ENCODE results near the gene SGPL1.

The SGPL1 gene

GRCh38 chr10:70921285-70921684, 105.5 kb downstream of the SGPL1 start:
- no peak for DNase-seq (ENCODE audit: low spot score)

GRCh38 chr10:70923696-70924095, 107.9 kb downstream of the SGPL1 start:
- no peak for DNase-seq (ENCODE audit: low spot score)

- peak; percentile 87 for DNase-seq (ENCODE audit: low spot score)
Measured at GRCh38 chr10:70925377-70926225, 109.9 kb downstream of the SGPL1 start.

- DNase-seq (ENCODE audit: low spot score), result no peak
Measured at GRCh38 chr10:70926226-70927000, 110.7 kb downstream of the SGPL1 start.

- DNase-seq (ENCODE audit: low spot score), result no peak
Measured at GRCh38 chr10:70927189-70927943, 111.6 kb downstream of the SGPL1 start.

- DNase-seq (ENCODE audit: low spot score), result no peak
Measured at GRCh38 chr10:70928140-70928539, 112.4 kb downstream of the SGPL1 start.

GRCh38 chr10:70930263-70931000, 114.7 kb downstream of the SGPL1 start:
- DNase-seq (ENCODE audit: low spot score), result no peak

Measured in AG20443 (cell line).